ENCODE measurements around the gene CPAMD8. TPM values are rescaled to one million over a fixed set of nuclear protein-coding genes. Genes with fewer than 3 reads are reported as not detected.

The CPAMD8 gene
- total and polyA plus RNA-seq, 11 donors, result 5.2 to 49.5 (median 16.9) TPM

DNA sequence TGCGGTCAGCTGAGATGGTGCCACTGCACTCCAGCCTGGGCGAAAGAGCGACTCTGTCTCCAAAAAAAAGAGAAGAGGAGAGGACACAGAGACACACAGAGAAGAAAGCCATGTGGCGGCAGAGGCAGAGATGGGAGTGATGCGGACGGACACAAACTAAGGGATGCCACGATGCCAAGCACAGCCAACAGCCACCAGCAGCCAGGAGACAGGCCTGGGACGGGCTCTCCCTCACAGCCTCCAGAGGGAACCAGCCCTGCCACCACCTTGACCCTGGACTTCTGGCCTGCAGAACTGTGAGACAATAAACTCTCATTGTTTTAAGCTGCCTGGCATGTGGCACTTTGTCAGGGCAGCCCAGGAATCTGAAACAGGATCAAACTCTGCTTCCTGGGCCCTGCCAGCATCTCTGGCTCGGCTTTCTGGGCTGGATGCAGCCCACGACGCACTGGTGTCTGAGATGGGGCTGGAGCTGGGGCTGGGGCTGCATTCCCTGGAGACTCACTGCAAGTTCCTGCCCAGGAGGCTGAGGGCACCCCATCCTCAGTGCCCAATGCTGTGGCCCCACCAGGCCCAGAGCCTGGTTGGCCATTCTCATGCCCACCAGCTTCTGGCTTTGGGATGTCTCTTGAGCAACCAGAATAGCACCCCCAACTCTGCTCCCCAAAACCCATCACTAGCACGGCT lies 134.8 kb downstream of the CPAMD8 start:
- peaks cover 0 to 42% (median 29%) of the 10 kb centered on the region in 12 donors for H3K4me1 ChIP-seq
- TF ChIP-seq CTCF (IDR thresholded peaks at IDR 0.05), result no peak
- no peak for TF ChIP-seq POLR2A (IDR thresholded peaks at IDR 0.05)
- WGBS, 4 donors, result 88 to 94% (median 92%) methylated on average over 9 to 12 of the region's 12 CpGs
- H3K4me3 ChIP-seq, result no peak overlapping the region
- H3K27me3 ChIP-seq, result peaks cover 0 to 36% (median 0%) of the 10 kb centered on the region in 9 donors
- ATAC-seq, result no peak
- no peaks in the 10 kb centered on the region for H3K9me3 ChIP-seq
- DNase-seq, result peak in 1 of 5 donors; percentile 40
- intact Hi-C loops (cut with DNase I), result loop anchor here in 4 of 10 donors (5.0 to 10.0 kb wide), 3 partner anchors 57 to 320 kb away; partner anchors contain the start of gene SLC35E1 (in 1 of the 4)
- no peaks in the 10 kb centered on the region for H3K36me3 ChIP-seq
- no peak overlapping the region for H3K27ac ChIP-seq

DNA sequence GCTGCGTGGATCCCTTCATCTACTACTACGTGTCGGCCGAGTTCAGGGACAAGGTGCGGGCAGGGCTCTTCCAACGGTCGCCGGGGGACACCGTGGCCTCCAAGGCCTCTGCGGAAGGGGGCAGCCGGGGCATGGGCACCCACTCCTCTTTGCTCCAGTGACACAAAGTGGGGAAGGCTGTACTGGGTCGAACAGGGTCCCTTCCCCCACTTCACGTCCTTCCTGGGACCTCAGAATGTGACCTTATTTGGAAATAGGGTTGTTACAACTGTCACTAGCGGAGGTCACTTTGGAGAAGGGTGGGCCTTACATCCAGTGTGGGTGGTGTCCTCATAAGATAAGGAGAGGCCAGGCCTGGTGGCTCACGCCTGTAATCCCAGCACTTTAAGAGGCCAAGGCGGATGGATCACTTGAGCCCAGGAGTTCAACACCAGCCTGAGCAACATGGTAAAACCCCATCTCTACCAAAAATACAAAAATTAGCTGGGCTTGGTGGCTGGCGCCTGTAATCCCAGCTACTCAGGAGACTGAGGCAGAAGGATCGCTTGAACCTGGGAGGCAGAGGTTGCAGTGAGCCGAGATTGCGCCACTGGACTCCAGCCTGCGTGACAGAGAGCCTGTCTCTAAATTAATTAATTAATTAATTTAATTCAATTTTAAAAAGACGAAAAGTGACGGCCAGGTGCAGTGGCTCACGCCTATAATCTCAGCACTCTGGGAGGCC lies 136.0 kb downstream of the CPAMD8 start:
- TF ChIP-seq POLR2A (IDR thresholded peaks at IDR 0.05) (no peak), CTCF (IDR thresholded peaks at IDR 0.05) (no peak)
- Histone ChIP-seq H3K36me3 (no peaks in the 10 kb centered on the region), H3K9me3 (no peaks in the 10 kb centered on the region), H3K27me3 (peaks cover 0 to 29% (median 0%) of the 10 kb centered on the region in 9 donors), H3K27ac (peak overlapping the region in 4 of 12 donors; percentile 5 to 95 (median 83)), H3K4me1 (peaks cover 0 to 42% (median 27%) of the 10 kb centered on the region in 12 donors), H3K4me3 (no peak overlapping the region)
- WGBS, 4 donors, result 89 to 91% (median 90%) methylated on average over 19 to 24 of the region's 24 CpGs
- ATAC-seq, result no peak
- intact Hi-C loops (cut with DNase I), result loop anchor here in 4 of 10 donors (5.0 to 10.0 kb wide), 3 partner anchors 56 to 318 kb away; partner anchors contain the start of gene SLC35E1 (in 1 of the 4)
- DNase-seq, result peak in 1 of 5 donors; percentile 31

- peak overlapping the region in 5 of 12 donors; percentile 19 to 60 (median 44) for H3K4me3 ChIP-seq
- 95 to 98% (median 96%) methylated on average over 16 to 48 of the region's 48 CpGs for WGBS, 4 donors
- no peak for TF ChIP-seq CTCF (IDR thresholded peaks at IDR 0.05)
- no peak for TF ChIP-seq POLR2A (IDR thresholded peaks at IDR 0.05)
- ATAC-seq, result no peak
- H3K4me1 ChIP-seq, result peaks cover 0 to 44% (median 27%) of the 10 kb centered on the region in 12 donors
- no peaks in the 10 kb centered on the region for H3K9me3 ChIP-seq
- peak overlapping the region in 5 of 12 donors; percentile 5 to 95 (median 83) for H3K27ac ChIP-seq
- DNase-seq, result peak in 1 of 5 donors; percentile 61
- H3K27me3 ChIP-seq, result peaks cover 0 to 24% (median 0%) of the 10 kb centered on the region in 9 donors
- no peaks in the 10 kb centered on the region for H3K36me3 ChIP-seq
- intact Hi-C loops (cut with DNase I), result loop anchor here in 4 of 10 donors (5.0 to 10.0 kb wide), 3 partner anchors 55 to 318 kb away; partner anchors contain the start of gene SLC35E1 (in 1 of the 4)
Observed at GRCh38 chr19:16889883-16890460, 136.6 kb downstream of the CPAMD8 start.

Data from heart left ventricle (tissue), 16 donors.